GM21447 (cell line): ENCODE measurements around the gene RABGEF1.
"Not testable (repeated sequence)": the region's sequence is repeated elsewhere in the genome, so short reads cannot be mapped to it uniquely, and the experiment has no call there.

Experiments used
- ATAC-seq: cut with Tn5 transposase; IDR thresholded peaks from one replicate; pipeline ENCODE4 v1.9.1; 2021; ENCODE audit not compliant: unreplicated experiment

Gene RABGEF1

DNA sequence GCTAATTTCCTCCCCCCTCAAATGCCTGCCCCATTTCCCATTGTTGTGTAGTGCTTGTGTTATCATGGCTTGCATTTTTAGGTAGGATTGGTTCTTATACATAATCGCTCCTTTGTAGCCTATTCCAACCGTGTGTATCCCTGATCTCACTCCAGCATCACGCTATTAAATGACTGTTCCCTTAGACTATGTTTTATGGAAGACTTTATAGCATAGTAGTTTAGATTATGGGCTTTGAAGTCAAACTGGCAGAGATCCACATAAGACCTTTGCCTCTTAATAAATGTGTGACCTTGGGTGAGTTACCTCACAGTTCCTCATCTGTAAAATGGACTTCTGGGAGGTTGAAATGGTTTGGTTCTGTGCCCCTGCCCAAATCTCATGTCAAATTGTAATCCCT lies 5.4 kb upstream of the RABGEF1 start:
- no peak for ATAC-seq

- ATAC-seq = no peak
Measured at GRCh38 chr7:66735850-66736249, 4.7 kb upstream of the RABGEF1 start.

DNA sequence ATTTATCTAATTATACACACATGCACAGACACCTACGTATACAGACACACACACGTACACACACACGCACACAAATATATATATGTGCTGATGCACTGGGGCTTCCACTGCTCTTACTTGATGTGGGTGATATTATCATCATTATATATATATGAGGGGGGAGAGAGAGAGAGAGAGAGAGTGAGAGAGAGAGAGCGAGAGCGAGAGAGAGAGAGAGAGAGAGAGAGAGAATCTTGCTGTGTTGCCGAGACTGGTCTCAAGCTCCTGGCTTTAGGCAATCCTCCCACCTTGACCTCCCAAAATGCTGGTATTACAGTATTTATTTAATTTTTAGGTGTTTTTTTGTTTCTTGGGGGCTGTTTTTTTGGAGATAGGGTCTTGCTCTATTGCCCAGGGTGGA lies 3.6 kb upstream of the RABGEF1 start:
- ATAC-seq = no peak

GRCh38 chr7:66737667-66738066 lies 2.9 kb upstream of the RABGEF1 start:
- ATAC-seq = no peak

DNA sequence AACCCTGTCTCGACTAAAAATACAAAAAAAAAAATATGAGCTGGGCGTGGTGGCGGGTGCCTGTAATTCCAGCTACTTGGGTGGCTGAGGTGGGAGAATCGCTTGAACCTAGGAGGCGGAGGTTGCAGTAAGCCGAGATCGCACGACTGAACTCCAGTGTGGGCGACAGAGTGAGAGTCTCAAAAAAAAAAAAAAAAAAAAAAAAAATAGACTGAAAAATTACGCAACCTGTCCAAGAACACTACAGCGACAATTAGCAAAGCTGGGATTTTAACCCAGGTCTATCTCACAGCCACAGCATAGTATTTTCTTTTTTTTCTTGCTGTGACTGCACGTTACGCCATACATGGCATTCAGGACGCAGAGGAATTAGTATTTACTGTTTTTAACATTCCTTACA lies 1.1 kb upstream of the RABGEF1 start:
- ATAC-seq = no peak

GRCh38 chr7:66739953-66740301 lies 606 bp upstream of the RABGEF1 start:
- ATAC-seq = no peak

DNA sequence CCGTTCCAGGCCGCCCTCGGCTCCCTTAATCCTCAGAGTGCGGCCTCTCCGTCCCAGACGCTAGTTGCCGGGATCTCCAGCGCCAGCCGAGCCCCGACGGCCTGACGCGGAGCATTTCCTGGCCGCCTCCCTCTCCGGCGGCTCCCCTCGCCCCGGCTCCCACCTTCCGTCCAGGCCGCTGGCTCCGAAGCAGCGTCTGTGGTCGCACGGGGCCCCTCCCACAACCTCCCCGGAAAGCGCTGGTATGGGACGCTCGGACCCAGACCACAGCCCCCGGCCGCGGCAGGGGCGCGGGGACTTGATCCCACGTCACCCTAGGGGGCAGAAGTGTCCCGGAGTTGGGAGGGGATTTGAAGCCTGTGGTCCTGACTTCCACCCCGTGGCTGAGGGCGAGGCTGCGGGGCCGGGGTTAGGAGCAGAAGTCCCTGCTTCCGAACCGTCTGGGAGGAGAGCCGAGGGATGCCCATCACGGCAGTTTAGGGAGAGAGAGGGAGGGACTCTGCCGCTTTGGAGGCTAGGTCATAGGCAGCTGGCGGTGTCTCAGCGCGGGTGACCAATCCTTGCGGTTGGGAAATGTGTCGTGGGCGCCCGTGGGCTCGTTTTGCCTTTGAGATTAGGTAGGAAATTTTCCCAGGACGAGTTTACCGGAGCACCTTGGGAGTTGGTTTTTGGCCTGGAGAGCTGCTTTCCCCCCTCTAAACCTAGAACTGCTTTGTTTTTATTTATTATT lies 612 bp downstream of the RABGEF1 start:
- peak; percentile 36 for ATAC-seq

GRCh38 chr7:66741710-66742049 lies 1.1 kb downstream of the RABGEF1 start:
- no peak for ATAC-seq

DNA sequence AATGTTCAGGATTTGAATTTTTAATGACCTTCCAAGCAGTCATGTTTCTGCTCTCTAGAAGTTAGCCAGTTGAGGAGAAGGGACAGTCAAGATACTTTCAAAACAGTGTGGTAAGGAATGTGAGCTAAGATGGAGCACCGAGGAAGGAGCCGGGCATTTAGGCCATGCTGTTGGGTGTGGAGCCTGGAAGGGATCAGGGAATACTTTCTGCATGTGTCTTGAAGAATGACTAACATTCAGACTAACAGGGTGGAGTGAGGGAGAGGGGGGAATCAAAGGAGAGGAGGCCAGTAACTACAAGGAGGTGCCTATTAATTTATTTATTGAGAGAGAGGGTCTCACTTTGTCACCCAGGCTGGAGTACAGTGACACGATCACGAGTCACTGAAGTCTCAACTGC lies 1.8 kb downstream of the RABGEF1 start:
- ATAC-seq = not testable (repeated sequence)

GRCh38 chr7:66743920-66744319 lies 3.4 kb downstream of the RABGEF1 start:
- no peak for ATAC-seq

GRCh38 chr7:66747385-66747784 lies 6.9 kb downstream of the RABGEF1 start:
- no peak for ATAC-seq

DNA sequence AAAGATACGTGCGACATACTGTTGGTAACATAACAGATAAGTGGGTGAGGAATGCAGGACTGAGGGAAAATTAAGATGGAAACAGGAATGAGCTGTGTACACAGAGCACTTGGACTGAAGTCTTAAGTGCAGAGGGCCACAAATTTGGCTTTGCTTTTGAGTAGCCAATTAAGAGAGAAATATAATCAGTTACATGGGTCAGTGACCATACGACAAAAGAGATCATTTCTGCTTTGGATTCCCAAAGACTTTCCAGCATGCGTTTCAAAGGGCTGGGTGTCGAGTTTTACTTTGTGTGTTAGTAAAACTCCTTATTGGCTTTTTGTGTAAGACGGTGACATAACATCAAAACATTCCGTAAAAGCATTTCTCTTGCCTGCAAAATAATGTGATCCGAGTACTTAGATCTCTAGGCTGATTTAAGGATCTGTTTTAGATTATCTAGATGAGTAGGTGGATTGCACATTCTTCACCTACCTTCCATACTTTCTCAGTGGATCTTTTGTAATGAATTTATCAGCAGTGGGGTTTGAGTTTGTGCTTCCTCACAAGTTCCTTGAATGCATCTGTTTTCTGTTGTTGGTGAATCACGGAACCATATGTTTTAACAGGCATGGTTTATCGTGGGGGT lies 7.5 kb downstream of the RABGEF1 start:
- ATAC-seq = no peak

DNA sequence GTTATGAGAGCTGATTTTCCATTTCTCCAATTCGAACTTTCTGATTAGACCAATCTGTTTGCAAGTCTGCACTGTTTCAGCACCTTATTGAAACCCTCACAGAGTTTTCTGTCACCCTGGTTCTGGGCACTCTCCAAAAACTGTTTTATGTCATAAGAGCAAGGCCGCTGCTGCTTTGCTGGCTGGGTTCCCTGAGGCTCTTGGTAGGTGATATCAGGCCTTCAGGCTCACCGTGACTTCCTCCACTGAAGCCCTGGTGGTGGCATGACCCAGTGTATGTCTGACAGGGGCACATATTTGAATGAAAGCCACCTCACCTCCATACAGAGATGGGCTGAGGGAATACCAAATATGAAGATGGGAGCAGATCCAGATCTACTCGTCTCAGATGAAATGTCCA lies 8.3 kb downstream of the RABGEF1 start:
- no peak for ATAC-seq

GRCh38 chr7:66751945-66752344 lies 11.4 kb downstream of the RABGEF1 start:
- no peak for ATAC-seq

DNA sequence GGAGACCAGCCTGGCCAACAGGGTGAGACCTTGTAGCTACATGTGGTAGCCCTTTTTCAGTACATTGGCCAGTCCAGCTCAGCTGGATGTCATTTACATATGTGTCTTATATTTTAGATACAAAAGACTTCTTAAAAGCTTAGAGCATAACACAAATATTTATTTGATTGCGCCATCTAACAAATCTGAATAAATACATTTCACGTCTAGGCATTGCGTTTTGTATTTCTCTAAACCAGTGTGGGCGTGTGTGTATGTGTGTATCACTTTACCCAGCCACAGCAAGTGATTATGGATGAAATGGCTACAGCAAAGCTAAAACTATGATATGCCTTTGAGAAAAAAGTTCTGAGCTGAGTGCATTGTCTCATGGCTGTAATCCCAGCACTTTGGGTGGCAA lies 14.0 kb downstream of the RABGEF1 start:
- no peak for ATAC-seq

DNA sequence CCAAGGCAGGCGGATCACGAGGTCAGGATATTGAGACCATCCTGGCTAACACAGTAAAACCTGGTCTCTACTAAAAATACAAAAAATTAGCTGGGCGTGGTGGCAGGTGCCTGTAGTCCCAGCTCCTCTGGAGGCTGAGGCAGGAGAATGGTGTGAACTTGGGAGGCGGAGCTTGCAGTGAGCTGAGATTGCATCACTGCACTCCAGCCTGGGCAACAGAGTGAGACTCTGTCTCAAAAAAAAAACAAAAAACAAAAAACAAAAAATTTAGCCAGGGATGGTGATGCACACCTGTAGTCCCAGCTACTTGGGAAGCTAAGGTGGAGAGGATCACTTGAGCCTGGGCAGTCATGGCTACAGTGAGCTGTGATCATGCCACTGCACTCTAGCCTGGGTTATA lies 14.5 kb downstream of the RABGEF1 start:
- not testable (repeated sequence) for ATAC-seq

DNA sequence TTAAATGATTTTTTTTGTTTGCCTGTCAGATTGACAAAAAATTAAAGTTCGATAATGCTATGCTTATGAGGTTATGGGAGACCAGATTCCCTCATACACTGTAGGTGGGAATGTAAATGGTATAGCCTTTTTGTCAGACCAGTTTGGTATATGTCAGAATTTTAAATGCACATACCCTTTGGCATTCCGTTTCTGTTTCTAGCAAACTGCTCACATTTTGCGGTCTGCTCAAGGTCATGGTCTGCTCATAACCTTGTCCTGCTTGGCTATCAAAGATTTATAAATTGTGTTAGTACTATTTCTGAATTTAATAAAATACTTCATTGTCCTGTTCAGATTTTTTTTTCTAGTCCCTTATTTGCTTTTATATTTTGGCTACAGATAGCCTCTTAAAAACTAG lies 15.7 kb downstream of the RABGEF1 start:
- ATAC-seq = not testable (repeated sequence)

- no peak for ATAC-seq
Measured at GRCh38 chr7:66756889-66757288, 16.4 kb downstream of the RABGEF1 start.

DNA sequence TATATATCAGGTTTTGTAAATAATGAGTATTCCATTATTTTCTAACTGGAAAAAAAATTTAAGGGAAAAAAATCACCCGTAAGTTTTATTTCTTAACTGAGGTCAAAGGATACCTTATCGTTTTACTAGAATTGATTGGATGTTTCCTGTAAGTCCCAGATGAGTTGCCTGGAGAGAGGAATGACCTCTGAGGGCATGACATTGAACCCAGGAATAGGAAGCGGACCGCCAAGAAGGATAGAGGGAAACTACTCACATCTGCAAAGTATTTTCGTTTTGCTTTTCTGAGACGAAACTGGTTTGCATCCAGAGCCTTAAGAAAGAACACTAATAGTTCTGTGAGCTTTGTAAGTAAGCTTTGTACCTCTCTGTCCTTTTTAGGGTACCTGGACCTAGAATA lies 17.4 kb downstream of the RABGEF1 start:
- no peak for ATAC-seq

- peak; percentile 81 for ATAC-seq
Measured at GRCh38 chr7:66758950-66759628, 18.6 kb downstream of the RABGEF1 start.

DNA sequence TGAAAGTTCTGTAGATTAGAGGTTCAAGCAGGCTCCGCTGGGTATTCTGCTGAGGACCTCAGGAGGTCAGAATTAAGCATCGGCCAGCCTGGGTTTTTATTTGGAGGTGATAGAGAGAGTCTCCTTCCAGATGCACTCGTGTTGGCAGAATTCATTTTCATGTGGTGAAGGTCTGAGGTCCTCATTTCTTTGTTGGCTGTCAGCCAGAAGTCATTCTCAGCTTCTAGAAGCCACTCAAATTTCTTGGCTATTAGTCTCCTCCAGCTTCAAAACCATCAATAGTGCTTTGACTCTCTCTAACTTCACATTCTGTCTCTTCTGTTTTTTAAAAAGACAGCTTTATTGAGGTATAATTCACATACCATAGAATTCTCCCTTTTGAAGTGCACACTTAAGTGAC lies 22.6 kb downstream of the RABGEF1 start:
- ATAC-seq = not testable (repeated sequence)

GRCh38 chr7:66763633-66764355 lies 23.3 kb downstream of the RABGEF1 start:
- ATAC-seq = not testable (repeated sequence)
